ENCODE measurements around the gene PRDX2.

Gene PRDX2

GRCh38 chr19:12779162-12779993, 22.2 kb downstream of the PRDX2 start:
- DNase-seq: peak; percentile 86

GRCh38 chr19:12778905-12779161, 22.8 kb downstream of the PRDX2 start:
- no peak for DNase-seq

GRCh38 chr19:12778017-12778904, 23.3 kb downstream of the PRDX2 start:
- peak; percentile 97 for DNase-seq

- peak; percentile 94 for DNase-seq
Observed at GRCh38 chr19:12777217-12778016, 24.2 kb downstream of the PRDX2 start.

- peak; percentile 89 for DNase-seq
Observed at GRCh38 chr19:12774588-12775555, 26.7 kb downstream of the PRDX2 start, which contains the start of gene HOOK2. TSS of gene HOOK2 (minus strand) at chr19:12775552. CDS start at chr19:12775449, 103 bp downstream.

GRCh38 chr19:12773571-12773970, 28.0 kb downstream of the PRDX2 start:
- DNase-seq: peak; percentile 30

GRCh38 chr19:12772323-12772722, 29.3 kb downstream of the PRDX2 start:
- DNase-seq: no peak

- DNase-seq: no peak
Observed at GRCh38 chr19:12770922-12771321, 30.7 kb downstream of the PRDX2 start.

- peak; percentile 97 for DNase-seq
Observed at GRCh38 chr19:12769689-12770088, 31.9 kb downstream of the PRDX2 start.

- no peak for DNase-seq
Observed at GRCh38 chr19:12767666-12768065, 33.9 kb downstream of the PRDX2 start.

GRCh38 chr19:12767150-12767549, 34.5 kb downstream of the PRDX2 start:
- DNase-seq: no peak

GRCh38 chr19:12766051-12766521, 35.5 kb downstream of the PRDX2 start:
- peak; percentile 92 for DNase-seq

GRCh38 chr19:12764698-12765097, 36.9 kb downstream of the PRDX2 start:
- no peak for DNase-seq

GRCh38 chr19:12763100-12763499, 38.5 kb downstream of the PRDX2 start:
- no peak for DNase-seq

GRCh38 chr19:12759686-12760085, 41.9 kb downstream of the PRDX2 start:
- DNase-seq: no peak

- peak; percentile 89 for DNase-seq
Observed at GRCh38 chr19:12757544-12758274, 43.9 kb downstream of the PRDX2 start.

GRCh38 chr19:12756150-12756883, 45.3 kb downstream of the PRDX2 start:
- no peak for DNase-seq

- no peak for DNase-seq
Observed at GRCh38 chr19:12754465-12755196, 47.0 kb downstream of the PRDX2 start.

- peak; percentile 21 for DNase-seq
Observed at GRCh38 chr19:12752056-12752781, 49.4 kb downstream of the PRDX2 start.

Measured in NCI-H69 (cell line).